ENCODE data around the gene PGPEP1.

The PGPEP1 gene

GRCh38 chr19:18340190-18340989 lies at the start of gene PGPEP1:
Gene PGPEP1 (plus strand): TSS chr19:18340598. CDS start chr19:18340682, 84 bp downstream.
- FAIRE-seq (no peak), DNase-seq (ENCODE audit: low spot score) (no peak)

- FAIRE-seq: no peak
- no peak for DNase-seq (ENCODE audit: low spot score)
These were observed 49.3 kb upstream of the PGPEP1 start for GRCh38 chr19:18291019-18291524.

GRCh38 chr19:18291590-18292461 lies 48.6 kb upstream of the PGPEP1 start:
- FAIRE-seq (no peak), DNase-seq (ENCODE audit: low spot score) (no peak)

GRCh38 chr19:18292462-18292809 lies 48.0 kb upstream of the PGPEP1 start:
- FAIRE-seq (no peak), DNase-seq (ENCODE audit: low spot score) (no peak)

- DNase-seq (ENCODE audit: low spot score): peak; percentile 68
- peak; percentile 12 for FAIRE-seq
These were observed 47.4 kb upstream of the PGPEP1 start for GRCh38 chr19:18292810-18293641.

- FAIRE-seq (no peak), DNase-seq (ENCODE audit: low spot score) (no peak)
These were observed 46.5 kb upstream of the PGPEP1 start for GRCh38 chr19:18293642-18294466.

GRCh38 chr19:18294467-18294864 lies 45.9 kb upstream of the PGPEP1 start:
- FAIRE-seq (no peak), DNase-seq (ENCODE audit: low spot score) (no peak)

GRCh38 chr19:18295034-18295451 lies 45.4 kb upstream of the PGPEP1 start:
- DNase-seq (ENCODE audit: low spot score) (no peak), FAIRE-seq (no peak)

- FAIRE-seq: no peak
- DNase-seq (ENCODE audit: low spot score): peak; percentile 44
These were observed 43.1 kb upstream of the PGPEP1 start for GRCh38 chr19:18297308-18297707.

- no peak for DNase-seq (ENCODE audit: low spot score)
- no peak for FAIRE-seq
These were observed 41.8 kb upstream of the PGPEP1 start for GRCh38 chr19:18298601-18299000.

- DNase-seq (ENCODE audit: low spot score) (no peak), FAIRE-seq (no peak)
These were observed 40.7 kb upstream of the PGPEP1 start for GRCh38 chr19:18299654-18300053.

- FAIRE-seq (peak; percentile 51), DNase-seq (ENCODE audit: low spot score) (peak; percentile 82)
These were observed 39.3 kb upstream of the PGPEP1 start for GRCh38 chr19:18300930-18301717.

GRCh38 chr19:18301718-18302111 lies 38.7 kb upstream of the PGPEP1 start:
- no peak for FAIRE-seq
- no peak for DNase-seq (ENCODE audit: low spot score)

GRCh38 chr19:18304208-18304457 lies 36.3 kb upstream of the PGPEP1 start:
- FAIRE-seq (no peak), DNase-seq (ENCODE audit: low spot score) (no peak)

- DNase-seq (ENCODE audit: low spot score) (peak; percentile 77), FAIRE-seq (peak; percentile 39)
These were observed 35.7 kb upstream of the PGPEP1 start for GRCh38 chr19:18304458-18305310.

GRCh38 chr19:18306209-18306887 lies 34.0 kb upstream of the PGPEP1 start:
- DNase-seq (ENCODE audit: low spot score): no peak
- no peak for FAIRE-seq

GRCh38 chr19:18306888-18307260 lies 33.5 kb upstream of the PGPEP1 start:
- FAIRE-seq (no peak), DNase-seq (ENCODE audit: low spot score) (no peak)

GRCh38 chr19:18307271-18307681 lies 33.1 kb upstream of the PGPEP1 start:
- DNase-seq (ENCODE audit: low spot score) (no peak), FAIRE-seq (no peak)
